ENCODE results near the gene ZNF644.
"Not testable (repeated sequence)": the region's sequence is repeated elsewhere in the genome, so short reads cannot be mapped to it uniquely, and the experiment has no call there.

Gene ZNF644

GRCh38 chr1:90945287-90945686 lies 76.5 kb downstream of the ZNF644 start:
- H3K27ac Mint-ChIP-seq: no peak overlapping the region
- H3K4me3 Mint-ChIP-seq: no peak overlapping the region
- H3K4me1 Mint-ChIP-seq (ENCODE audit: low read depth): peaks cover 39% of the 10 kb centered on the region
- no peaks in the 10 kb centered on the region for H3K27me3 Mint-ChIP-seq
- no peaks in the 10 kb centered on the region for H3K9me3 Mint-ChIP-seq (ENCODE audit: low read depth)
- H3K36me3 Mint-ChIP-seq: peaks cover 16% of the 10 kb centered on the region

- peaks cover 3% of the 10 kb centered on the region for H3K9me3 Mint-ChIP-seq (ENCODE audit: low read depth)
- peaks cover 29% of the 10 kb centered on the region for H3K36me3 Mint-ChIP-seq
- no peak overlapping the region for H3K27ac Mint-ChIP-seq
- H3K27me3 Mint-ChIP-seq: no peaks in the 10 kb centered on the region
- peaks cover 47% of the 10 kb centered on the region for H3K4me1 Mint-ChIP-seq (ENCODE audit: low read depth)
- H3K4me3 Mint-ChIP-seq: no peak overlapping the region
Measured at GRCh38 chr1:90943966-90944365, 77.9 kb downstream of the ZNF644 start.

- Mint-ChIP-seq H3K4me3 (no peak overlapping the region), H3K27ac (no peak overlapping the region), H3K4me1 (ENCODE audit: low read depth) (peaks cover 57% of the 10 kb centered on the region), H3K27me3 (no peaks in the 10 kb centered on the region), H3K36me3 (peaks cover 50% of the 10 kb centered on the region), H3K9me3 (ENCODE audit: low read depth) (peaks cover 3% of the 10 kb centered on the region)
Measured at GRCh38 chr1:90940746-90941145, 81.1 kb downstream of the ZNF644 start.

- Mint-ChIP-seq H3K4me3 (no peak overlapping the region), H3K4me1 (ENCODE audit: low read depth) (peaks cover 79% of the 10 kb centered on the region), H3K36me3 (peaks cover 50% of the 10 kb centered on the region), H3K27ac (no peak overlapping the region), H3K27me3 (no peaks in the 10 kb centered on the region), H3K9me3 (ENCODE audit: low read depth) (peaks cover 3% of the 10 kb centered on the region)
Measured at GRCh38 chr1:90936731-90937130, 85.1 kb downstream of the ZNF644 start.

GRCh38 chr1:90936061-90936460 lies 85.8 kb downstream of the ZNF644 start:
- Mint-ChIP-seq H3K27me3 (no peaks in the 10 kb centered on the region), H3K4me3 (no peak overlapping the region), H3K36me3 (peaks cover 49% of the 10 kb centered on the region), H3K27ac (peak overlapping the region; percentile 30), H3K4me1 (ENCODE audit: low read depth) (peaks cover 82% of the 10 kb centered on the region), H3K9me3 (ENCODE audit: low read depth) (peaks cover 3% of the 10 kb centered on the region)

- not testable (repeated sequence) for H3K27me3 Mint-ChIP-seq; H3K9me3 Mint-ChIP-seq (ENCODE audit: low read depth); H3K4me3 Mint-ChIP-seq; H3K27ac Mint-ChIP-seq
- peaks cover 85% of the 10 kb centered on the region for H3K4me1 Mint-ChIP-seq (ENCODE audit: low read depth)
- peaks cover 21% of the 10 kb centered on the region for H3K36me3 Mint-ChIP-seq
Measured at GRCh38 chr1:90928231-90928630, 93.6 kb downstream of the ZNF644 start.

- H3K4me1 Mint-ChIP-seq (ENCODE audit: low read depth): peaks cover 85% of the 10 kb centered on the region
- not testable (repeated sequence) for H3K27me3 Mint-ChIP-seq; H3K27ac Mint-ChIP-seq; H3K9me3 Mint-ChIP-seq (ENCODE audit: low read depth); H3K4me3 Mint-ChIP-seq
- H3K36me3 Mint-ChIP-seq: peaks cover 21% of the 10 kb centered on the region
Measured at GRCh38 chr1:90927674-90928073, 94.2 kb downstream of the ZNF644 start.

- Mint-ChIP-seq H3K9me3 (ENCODE audit: low read depth) (no peaks in the 10 kb centered on the region), H3K4me3 (peak overlapping the region; percentile 4), H3K27ac (no peak overlapping the region), H3K4me1 (ENCODE audit: low read depth) (peaks cover 86% of the 10 kb centered on the region), H3K27me3 (no peaks in the 10 kb centered on the region), H3K36me3 (peaks cover 21% of the 10 kb centered on the region)
Measured at GRCh38 chr1:90926971-90927370, 94.9 kb downstream of the ZNF644 start.

GRCh38 chr1:90925928-90926869 lies 95.6 kb downstream of the ZNF644 start:
- Mint-ChIP-seq H3K27ac (peak overlapping the region; percentile 51), H3K27me3 (no peaks in the 10 kb centered on the region), H3K4me3 (peak overlapping the region; percentile 11), H3K36me3 (peaks cover 21% of the 10 kb centered on the region), H3K9me3 (ENCODE audit: low read depth) (no peaks in the 10 kb centered on the region), H3K4me1 (ENCODE audit: low read depth) (peaks cover 86% of the 10 kb centered on the region)

- H3K27me3 Mint-ChIP-seq: no peaks in the 10 kb centered on the region
- no peaks in the 10 kb centered on the region for H3K9me3 Mint-ChIP-seq (ENCODE audit: low read depth)
- no peak overlapping the region for H3K4me3 Mint-ChIP-seq
- no peak overlapping the region for H3K27ac Mint-ChIP-seq
- peaks cover 21% of the 10 kb centered on the region for H3K36me3 Mint-ChIP-seq
- H3K4me1 Mint-ChIP-seq (ENCODE audit: low read depth): peaks cover 88% of the 10 kb centered on the region
Measured at GRCh38 chr1:90924982-90925381, 96.9 kb downstream of the ZNF644 start.

- Mint-ChIP-seq H3K36me3 (peaks cover 14% of the 10 kb centered on the region), H3K27me3 (no peaks in the 10 kb centered on the region), H3K27ac (no peak overlapping the region), H3K9me3 (ENCODE audit: low read depth) (no peaks in the 10 kb centered on the region), H3K4me1 (ENCODE audit: low read depth) (peaks cover 89% of the 10 kb centered on the region), H3K4me3 (no peak overlapping the region)
Measured at GRCh38 chr1:90922996-90923395, 98.8 kb downstream of the ZNF644 start.

GRCh38 chr1:90922202-90922601 lies 99.6 kb downstream of the ZNF644 start:
- H3K36me3 Mint-ChIP-seq: peaks cover 17% of the 10 kb centered on the region
- no peak overlapping the region for H3K4me3 Mint-ChIP-seq

GRCh38 chr1:90919900-90920299 lies 101.9 kb downstream of the ZNF644 start:
- peak overlapping the region; percentile 54 for H3K27ac Mint-ChIP-seq
- no peaks in the 10 kb centered on the region for H3K9me3 Mint-ChIP-seq (ENCODE audit: low read depth)
- no peaks in the 10 kb centered on the region for H3K27me3 Mint-ChIP-seq
- H3K36me3 Mint-ChIP-seq: peaks cover 9% of the 10 kb centered on the region
- peak overlapping the region; percentile 24 for H3K4me3 Mint-ChIP-seq
- peaks cover 64% of the 10 kb centered on the region for H3K4me1 Mint-ChIP-seq (ENCODE audit: low read depth)

More at GRCh38 chr1:90922202-90922601, 99.6 kb downstream of the ZNF644 start:
- Mint-ChIP-seq H3K27ac (peak overlapping the region; percentile 1), H3K9me3 (ENCODE audit: low read depth) (no peaks in the 10 kb centered on the region), H3K4me1 (ENCODE audit: low read depth) (peaks cover 86% of the 10 kb centered on the region), H3K27me3 (no peaks in the 10 kb centered on the region)

- Mint-ChIP-seq H3K9me3 (ENCODE audit: low read depth) (no peaks in the 10 kb centered on the region), H3K4me1 (ENCODE audit: low read depth) (peaks cover 57% of the 10 kb centered on the region), H3K36me3 (peaks cover 11% of the 10 kb centered on the region)
Measured at GRCh38 chr1:90919190-90919719, 102.6 kb downstream of the ZNF644 start.

GRCh38 chr1:90911353-90911752 lies 110.5 kb downstream of the ZNF644 start:
- Mint-ChIP-seq H3K27ac (no peak overlapping the region), H3K36me3 (peaks cover 13% of the 10 kb centered on the region), H3K4me1 (ENCODE audit: low read depth) (peaks cover 10% of the 10 kb centered on the region), H3K9me3 (ENCODE audit: low read depth) (no peaks in the 10 kb centered on the region), H3K4me3 (no peak overlapping the region), H3K27me3 (no peaks in the 10 kb centered on the region)

More at GRCh38 chr1:90919190-90919719, 102.6 kb downstream of the ZNF644 start:
- Mint-ChIP-seq H3K4me3 (peak overlapping the region; percentile 17), H3K27me3 (no peaks in the 10 kb centered on the region), H3K27ac (peak overlapping the region; percentile 6)
